Bronchial epithelial cell (primary cell): ENCODE results near the gene STK38. TPM values are rescaled to one million over a fixed set of nuclear protein-coding genes. Genes with fewer than 3 reads are reported as not detected.

Source experiments
- DNase-seq: peaks from one replicate; pipeline ENCODE4 v3.0.0-alpha.2; 2010; ENCODE audit warnings: low read depth
- FAIRE-seq: peaks from 2 replicates; lab custom pipeline; 2011; peaks lifted over from hg19 to GRCh38; lab: Jason Lieb, UNC
- H3K27me3 ChIP-seq: 2 replicates; pipeline ENCODE4 v1.5.1; 2011; ENCODE audit warnings: low read length; ENCODE audit not compliant: control insufficient read depth, insufficient read depth
- H3K36me3 ChIP-seq: 2 replicates; pipeline ENCODE4 v1.5.1; 2011; ENCODE audit warnings: low read length; ENCODE audit not compliant: control insufficient read depth, insufficient read depth
- H3K4me3 ChIP-seq: 2 replicates; pipeline ENCODE4 v1.5.1; 2011; ENCODE audit warnings: mild to moderate bottlenecking, low read depth, low read length, control low read depth
- total RNA-seq: library from RNA; depleted of rRNA; stranded (reverse); fragments of >200 nt; gene quantifications from 2 replicates; pipeline ENCODE4 v1.2.1, GENCODE V29; 2014
- TF ChIP-seq, protein P1 (sequence below): IDR thresholded peaks from 2 replicates; pipeline ENCODE4 v1.5.1; 2011; ENCODE audit warnings: mild to moderate bottlenecking, moderate library complexity, low read length, control low read depth, inconsistent platforms; ENCODE audit not compliant: insufficient read depth, severe bottlenecking

Gene STK38
- total RNA-seq, 1 donor from 2014 or later, result 13.7 TPM

DNA sequence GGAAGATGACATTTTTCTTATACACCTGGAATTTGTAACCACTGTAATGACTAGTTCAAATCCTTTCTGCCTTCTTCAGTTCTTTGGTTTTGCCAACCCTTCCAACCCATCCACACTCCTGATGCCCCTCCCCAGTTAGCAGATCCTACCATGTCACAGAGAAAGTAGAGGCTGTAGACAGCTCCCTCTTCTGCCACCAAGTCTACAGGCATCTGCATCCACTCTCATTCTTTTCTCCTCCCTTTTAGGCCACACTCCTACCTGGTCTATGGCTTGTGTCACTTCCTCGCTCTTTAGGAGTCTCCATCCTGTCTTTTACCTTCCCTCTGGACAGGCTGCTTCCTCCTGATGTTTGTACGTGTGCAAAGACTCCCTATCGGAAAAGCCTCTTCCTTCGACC is 13.5 kb upstream of the STK38 start:
- no peak for DNase-seq
- no peak overlapping the region for H3K4me3 ChIP-seq
- no peaks in the 10 kb centered on the region for H3K36me3 ChIP-seq
- TF ChIP-seq, protein P1, sequence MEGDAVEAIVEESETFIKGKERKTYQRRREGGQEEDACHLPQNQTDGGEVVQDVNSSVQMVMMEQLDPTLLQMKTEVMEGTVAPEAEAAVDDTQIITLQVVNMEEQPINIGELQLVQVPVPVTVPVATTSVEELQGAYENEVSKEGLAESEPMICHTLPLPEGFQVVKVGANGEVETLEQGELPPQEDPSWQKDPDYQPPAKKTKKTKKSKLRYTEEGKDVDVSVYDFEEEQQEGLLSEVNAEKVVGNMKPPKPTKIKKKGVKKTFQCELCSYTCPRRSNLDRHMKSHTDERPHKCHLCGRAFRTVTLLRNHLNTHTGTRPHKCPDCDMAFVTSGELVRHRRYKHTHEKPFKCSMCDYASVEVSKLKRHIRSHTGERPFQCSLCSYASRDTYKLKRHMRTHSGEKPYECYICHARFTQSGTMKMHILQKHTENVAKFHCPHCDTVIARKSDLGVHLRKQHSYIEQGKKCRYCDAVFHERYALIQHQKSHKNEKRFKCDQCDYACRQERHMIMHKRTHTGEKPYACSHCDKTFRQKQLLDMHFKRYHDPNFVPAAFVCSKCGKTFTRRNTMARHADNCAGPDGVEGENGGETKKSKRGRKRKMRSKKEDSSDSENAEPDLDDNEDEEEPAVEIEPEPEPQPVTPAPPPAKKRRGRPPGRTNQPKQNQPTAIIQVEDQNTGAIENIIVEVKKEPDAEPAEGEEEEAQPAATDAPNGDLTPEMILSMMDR, result no peak
- H3K27me3 ChIP-seq, result no peaks in the 10 kb centered on the region
- FAIRE-seq, result no peak

DNA sequence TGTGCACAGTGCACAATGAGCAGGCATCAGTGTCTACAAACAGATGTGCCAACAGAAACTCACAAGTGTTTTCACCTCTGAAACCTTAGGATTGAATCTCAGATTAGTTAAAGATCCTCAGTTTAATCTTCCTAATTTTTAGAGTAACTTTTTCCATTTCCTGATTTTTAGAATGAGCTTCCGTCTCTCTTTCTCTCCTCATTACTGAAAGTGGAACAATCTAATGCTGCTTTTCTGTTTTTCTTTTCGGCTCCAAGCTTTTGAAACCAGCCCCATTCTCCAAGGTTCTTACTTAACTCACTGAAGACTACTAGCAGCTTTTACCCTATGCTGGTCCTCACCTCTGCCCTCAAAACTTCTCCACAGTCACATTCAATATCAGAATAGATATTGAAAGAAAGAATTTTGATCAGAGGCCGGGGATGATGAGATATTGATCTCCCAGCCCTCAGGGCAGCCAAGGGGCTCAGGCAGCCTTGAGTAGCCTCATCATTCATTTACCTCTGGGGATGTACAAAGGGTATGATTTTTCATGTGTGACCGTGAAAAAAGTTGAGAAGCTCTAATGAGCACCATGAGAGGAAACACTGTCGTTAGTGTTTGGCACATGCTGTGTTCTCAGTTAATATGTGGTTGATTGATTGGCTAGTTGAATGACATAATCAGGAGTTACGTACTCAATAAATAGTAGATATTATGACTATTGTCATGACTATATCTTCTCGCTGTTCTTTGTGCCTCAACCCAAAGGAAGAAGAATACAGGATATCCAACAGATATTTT is 11.9 kb upstream of the STK38 start:
- no peak for DNase-seq
- no peaks in the 10 kb centered on the region for H3K36me3 ChIP-seq
- no peak overlapping the region for H3K4me3 ChIP-seq
- TF ChIP-seq, protein P1, result no peak
- H3K27me3 ChIP-seq, result no peaks in the 10 kb centered on the region
- FAIRE-seq, result no peak

DNA sequence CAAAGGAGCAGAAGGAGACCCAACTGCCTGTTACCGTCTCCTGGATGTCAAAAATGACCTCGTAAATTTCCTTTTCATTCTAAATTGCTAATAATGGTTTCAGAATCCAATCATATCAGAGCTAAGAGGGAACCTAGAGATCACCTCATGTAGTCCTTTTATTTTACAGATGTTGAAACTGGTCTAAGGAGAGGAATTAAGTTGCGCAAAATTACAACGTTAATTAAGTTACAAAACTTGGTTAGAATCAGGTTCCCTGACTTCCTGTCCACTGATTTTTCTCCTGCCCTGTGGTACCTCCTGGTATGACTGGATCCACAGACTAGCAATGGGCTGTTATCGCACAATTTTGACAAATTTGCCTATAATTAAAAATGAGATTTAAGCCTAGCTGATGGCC is 9.0 kb upstream of the STK38 start:
- DNase-seq, result no peak
- no peak overlapping the region for H3K4me3 ChIP-seq
- FAIRE-seq, result no peak
- no peaks in the 10 kb centered on the region for H3K27me3 ChIP-seq
- no peaks in the 10 kb centered on the region for H3K36me3 ChIP-seq
- TF ChIP-seq, protein P1, result no peak

DNA sequence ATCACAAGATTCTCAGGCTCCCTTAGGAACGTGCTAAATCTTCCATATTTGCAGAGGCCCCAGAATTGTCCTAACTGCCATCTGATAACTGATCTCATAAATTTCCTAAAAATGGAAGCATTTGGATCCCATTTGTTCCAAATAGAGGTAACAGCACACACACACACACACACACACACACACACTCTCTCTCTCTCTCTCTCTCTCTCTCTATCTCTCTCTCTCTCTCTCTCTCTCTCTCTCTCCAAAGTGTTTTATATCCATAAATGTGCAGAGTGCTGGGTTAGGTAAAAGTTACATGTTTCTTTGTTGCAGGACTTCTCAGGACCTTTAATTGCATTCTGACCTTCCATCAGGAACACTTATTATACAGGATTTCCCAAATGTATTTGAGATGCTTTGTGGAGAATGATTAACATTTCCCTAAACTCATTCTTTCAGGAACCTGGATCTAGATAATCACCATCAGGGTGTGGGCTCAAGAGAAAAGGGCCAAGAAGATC is 8.5 kb upstream of the STK38 start:
- TF ChIP-seq, protein P1, result no peak
- Histone ChIP-seq H3K4me3 (no peak overlapping the region), H3K36me3 (no peaks in the 10 kb centered on the region), H3K27me3 (no peaks in the 10 kb centered on the region)
- DNase-seq (no peak), FAIRE-seq (no peak)

DNA sequence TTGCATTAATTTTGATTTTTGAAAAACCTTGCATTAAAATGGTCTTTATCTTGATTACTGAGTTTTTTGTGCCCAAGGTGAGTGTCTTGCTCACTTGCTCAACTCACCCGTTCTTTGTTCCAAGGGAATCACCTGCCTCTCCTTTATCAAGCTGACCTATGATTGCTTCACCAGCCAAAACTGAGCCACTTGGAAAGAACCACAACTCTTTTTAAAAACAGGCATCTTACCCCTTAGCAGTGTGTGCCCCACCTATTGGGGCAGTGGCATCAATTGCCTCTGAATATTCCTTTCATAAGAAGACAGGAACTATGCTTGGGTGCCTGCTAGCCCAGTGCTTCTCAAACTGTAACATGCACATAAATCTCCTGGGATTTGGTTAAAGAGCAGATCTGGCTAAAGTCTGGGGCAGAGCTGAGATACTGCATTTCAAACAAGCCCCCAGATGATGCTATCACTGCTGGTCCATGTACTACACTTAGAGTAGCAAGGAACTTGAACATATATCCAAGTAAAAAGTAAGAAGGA is 3.3 kb upstream of the STK38 start:
- Histone ChIP-seq H3K4me3 (no peak overlapping the region), H3K36me3 (no peaks in the 10 kb centered on the region), H3K27me3 (no peaks in the 10 kb centered on the region)
- FAIRE-seq (no peak), DNase-seq (no peak)
- TF ChIP-seq, protein P1, result no peak
